GM23338 (cell line): ENCODE data around the gene HMGN1. TPM values are rescaled to one million over a fixed set of nuclear protein-coding genes. Genes with fewer than 3 reads are reported as not detected.

Experiments used
- polyA plus RNA-seq: library from polyadenylated mRNA; unstranded; fragments of >200 nt; fragmentation: Nextera tagmentation; extraction: Ambion mirVana; gene quantifications from 2 replicates; pipeline ENCODE4 v1.2.1, GENCODE V29; 2016
- small RNA-seq: library from RNA; depleted of rRNA; stranded (forward); fragments of <200 nt; gene quantifications from one replicate; pipeline ENCODE3, GENCODE V24; 2014; ENCODE audit warnings: low replicate concordance
- total RNA-seq: library from RNA; depleted of rRNA; stranded (reverse); fragments of >200 nt; shearing (Covaris generic); gene quantifications from 2 replicates; pipeline ENCODE4 v1.2.3, GENCODE V29; 2014; rRNA removed

Gene HMGN1
- total and polyA plus RNA-seq, 2 experiments from 2014 or later = 403 to 889 TPM

Small RNAs within 50 kb of the gene (small RNA-seq; reads per million reads assigned to genes)
- gene RF00019 = not detected

Other genes with a start within 250 kb of the HMGN1 start
- 69.8 and 78.4 TPM in 2 replicates for gene PSMG1, start 165.6 kb downstream of the HMGN1 start, total RNA-seq
- 154 and 158 TPM in 2 replicates for gene PSMG1, start 165.6 kb downstream of the HMGN1 start, polyA plus RNA-seq
- gene BRWD1, start 35.5 kb downstream of the HMGN1 start, total RNA-seq = 75.5 and 81.9 TPM in 2 replicates
- 26.4 and 35.2 TPM in 2 replicates for gene BRWD1, start 35.5 kb downstream of the HMGN1 start, polyA plus RNA-seq
- 0.69 TPM in 1 of 2 replicates, not detected in the other for gene LCA5L, start 96.7 kb upstream of the HMGN1 start, total RNA-seq
- gene LCA5L, start 96.7 kb upstream of the HMGN1 start, polyA plus RNA-seq = 0.73 and 1.4 TPM in 2 replicates
- 4.9 and 5.9 TPM in 2 replicates for gene SH3BGR, start 102.9 kb upstream of the HMGN1 start, total RNA-seq
- gene SH3BGR, start 102.9 kb upstream of the HMGN1 start, polyA plus RNA-seq = 16.6 and 18.9 TPM in 2 replicates